Upper lobe of left lung (tissue), 6 donors: Measurements from ENCODE around the gene BCOR. TPM values are rescaled to one million over a fixed set of nuclear protein-coding genes. Genes with fewer than 3 reads are reported as not detected.

Experiments used
- ATAC-seq, 2 donors: fragments of 200-7000 bp; cut with Tn5 transposase; one replicate each; pipeline ENCODE4 v1.9.1; 2022; ENCODE audit warnings: mild to moderate bottlenecking in 2 of 2, moderate library complexity in 2 of 2; ENCODE audit not compliant: low FRiP score in 2 of 2
- DNase-seq, 2 donors: peaks; one replicate each; pipeline ENCODE4 v3.0.0-alpha.2; 2019 to 2020
- H3K27ac ChIP-seq, 4 donors: fragments of 200-600 bp; sonication (generic); one replicate each; pipeline ENCODE4 v1.5.1; 2016 to 2019
- H3K27me3 ChIP-seq, 4 donors: fragments of 200-600 bp; sonication (generic); one replicate each; pipeline ENCODE4 v1.5.1; 2017 to 2019
- H3K36me3 ChIP-seq, 4 donors: fragments of 200-600 bp; sonication (generic); one replicate each; pipeline ENCODE4 v1.5.1; 2016 to 2019
- H3K4me1 ChIP-seq, 4 donors: fragments of 200-600 bp; sonication (generic); one replicate each; pipeline ENCODE4 v1.5.1; 2018 to 2019
- H3K4me3 ChIP-seq, 4 donors: fragments of 200-600 bp; sonication (generic); one replicate each; pipeline ENCODE4 v1.5.1; 2017 to 2019; ENCODE audit warnings: mild to moderate bottlenecking in 2 of 4, moderate library complexity in 1 of 4
- H3K9me3 ChIP-seq, 4 donors: fragments of 200-600 bp; sonication (generic); one replicate each; pipeline ENCODE4 v1.5.1; 2018 to 2019
- EP300 ChIP-seq, 4 donors: sonication (generic); formaldehyde crosslinking; IDR thresholded peaks; one replicate each; pipeline ENCODE4 v1.5.1; 2017; ENCODE audit warnings: antibody characterized with exemption in 4 of 4, control low read depth in 2 of 4
- POLR2A ChIP-seq, 4 donors: fragments of 450-650 bp; IDR thresholded peaks; one replicate each; pipeline ENCODE4 v1.5.1; 2016 to 2017; ENCODE audit warnings: antibody characterized with exemption in 4 of 4, mild to moderate bottlenecking in 2 of 4
- POLR2AphosphoS5 ChIP-seq, 2 donors: sonication (generic); formaldehyde crosslinking; IDR thresholded peaks; one replicate each; pipeline ENCODE4 v1.5.1; 2017; ENCODE audit warnings: antibody characterized with exemption in 2 of 2
- WGBS, 2 donors: methylation state at CpG; one replicate each; pipeline ENCODE4 v1.1.5; 2017 to 2018; 5-methylcytosine and 5-hydroxymethylcytosine counted together
- total RNA-seq, 6 donors: library from RNA; depleted of rRNA in 4 of 6; stranded (reverse); fragments of >200 nt in 4 of 6; gene quantifications; one replicate each; pipeline versions ENCODE4 v1.1.0 to v1.2.1, GENCODE V29; 2016 to 2021
- TF ChIP-seq, protein P1 (sequence below), 6 experiments: fragments of 450-650 bp in 4 of 6; fragments of 200-600 bp in 2 of 6; sonication (generic) in 2 of 6; IDR thresholded peaks; one replicate each; pipeline ENCODE4 v1.5.1; 2016 to 2019; ENCODE audit warnings: antibody characterized with exemption in 6 of 6
- donor health status: DM: no; HTN: no; CAD: no; lungs with moderate emphysema.
- donor health status: DM: no; HTN: yes; CAD: no; lungs with severe emphysema.

The BCOR gene
- total RNA-seq, 6 donors from 2014 or later = 17.5 to 40.8 (median 25.6) TPM

DNA sequence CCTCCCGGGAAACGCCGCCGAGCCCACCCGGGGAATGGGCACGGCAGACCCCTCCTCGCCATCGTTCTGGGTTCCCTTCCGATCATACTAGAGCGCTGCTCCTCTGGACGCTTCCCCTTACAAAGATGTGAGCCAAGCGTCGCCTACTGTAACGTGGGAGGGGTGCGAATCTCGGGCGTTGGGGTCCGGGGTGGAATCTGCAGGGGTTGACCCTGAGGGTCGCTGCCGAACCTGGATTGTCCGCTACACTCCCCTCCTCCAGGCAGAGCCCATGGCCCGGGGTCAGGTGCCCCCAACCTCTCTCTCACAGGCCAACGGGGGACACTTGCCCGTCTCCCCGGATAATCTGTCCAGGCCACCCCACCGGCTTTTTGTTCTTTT, 13.8 kb downstream of the BCOR start:
- Histone ChIP-seq H3K4me1 (peaks cover 29 to 54% (median 32%) of the 10 kb centered on the region in 4 donors), H3K36me3 (no peaks in the 10 kb centered on the region), H3K9me3 (no peaks in the 10 kb centered on the region), H3K4me3 (peak overlapping the region in 3 of 4 donors; percentile 29 to 47 (median 47)), H3K27me3 (peaks cover 0 to 9% (median 0%) of the 10 kb centered on the region in 4 donors), H3K27ac (no peak overlapping the region)
- ATAC-seq (no peak), DNase-seq (no peak)
- TF ChIP-seq POLR2A (IDR thresholded peaks at IDR 0.05) (no peak), POLR2AphosphoS5 (IDR thresholded peaks at IDR 0.05) (no peak), EP300 (IDR thresholded peaks at IDR 0.05) (no peak)
- TF ChIP-seq, protein P1, sequence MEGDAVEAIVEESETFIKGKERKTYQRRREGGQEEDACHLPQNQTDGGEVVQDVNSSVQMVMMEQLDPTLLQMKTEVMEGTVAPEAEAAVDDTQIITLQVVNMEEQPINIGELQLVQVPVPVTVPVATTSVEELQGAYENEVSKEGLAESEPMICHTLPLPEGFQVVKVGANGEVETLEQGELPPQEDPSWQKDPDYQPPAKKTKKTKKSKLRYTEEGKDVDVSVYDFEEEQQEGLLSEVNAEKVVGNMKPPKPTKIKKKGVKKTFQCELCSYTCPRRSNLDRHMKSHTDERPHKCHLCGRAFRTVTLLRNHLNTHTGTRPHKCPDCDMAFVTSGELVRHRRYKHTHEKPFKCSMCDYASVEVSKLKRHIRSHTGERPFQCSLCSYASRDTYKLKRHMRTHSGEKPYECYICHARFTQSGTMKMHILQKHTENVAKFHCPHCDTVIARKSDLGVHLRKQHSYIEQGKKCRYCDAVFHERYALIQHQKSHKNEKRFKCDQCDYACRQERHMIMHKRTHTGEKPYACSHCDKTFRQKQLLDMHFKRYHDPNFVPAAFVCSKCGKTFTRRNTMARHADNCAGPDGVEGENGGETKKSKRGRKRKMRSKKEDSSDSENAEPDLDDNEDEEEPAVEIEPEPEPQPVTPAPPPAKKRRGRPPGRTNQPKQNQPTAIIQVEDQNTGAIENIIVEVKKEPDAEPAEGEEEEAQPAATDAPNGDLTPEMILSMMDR (IDR thresholded peaks at IDR 0.05) = no peak
- WGBS, 2 donors = 30% methylated on average over 25 of the region's 26 CpGs; no CpG with 5 or more reads in 1 of the 2 donors

DNA sequence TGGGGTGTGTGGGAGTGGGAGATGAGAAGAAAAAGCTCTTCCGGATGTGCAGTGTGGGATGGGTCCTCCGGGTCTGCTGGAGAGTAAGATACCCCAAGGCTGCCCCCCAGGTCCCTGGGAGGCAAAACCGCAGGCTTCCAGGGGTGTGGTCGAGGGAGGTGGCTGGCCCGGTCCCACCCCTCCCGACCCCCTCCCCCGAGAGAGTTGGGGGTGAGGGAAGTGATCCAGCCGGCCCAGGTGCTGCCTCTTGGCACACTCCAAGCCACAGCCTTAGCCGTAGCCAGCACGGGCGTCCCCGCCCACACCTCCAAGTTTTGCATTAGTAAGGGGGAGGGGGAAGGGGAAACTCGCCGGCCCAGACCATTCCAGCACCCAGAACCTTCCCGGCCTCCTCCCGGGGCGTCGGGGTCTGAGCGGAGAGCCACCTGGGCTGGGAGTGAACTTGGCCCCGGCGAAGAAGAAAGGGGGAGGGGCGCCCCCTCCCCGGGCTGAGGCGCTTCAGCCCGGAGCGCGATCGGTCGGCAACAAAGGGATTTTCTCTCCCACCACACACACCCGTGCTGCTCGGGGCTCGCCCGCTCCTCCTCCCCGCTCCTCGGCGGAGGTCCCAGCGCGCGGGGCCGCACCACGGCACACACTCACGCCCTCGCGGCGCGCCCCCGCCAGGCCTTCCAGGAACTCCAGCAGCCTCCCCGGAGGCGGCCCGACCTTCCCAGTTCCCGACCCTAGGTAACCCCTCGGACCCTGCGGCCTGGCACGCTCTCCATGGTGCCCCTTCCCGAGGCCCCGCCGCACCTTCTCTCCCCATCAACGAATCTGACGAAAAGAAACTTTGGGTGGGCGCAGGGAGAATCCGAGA, 14.4 kb downstream of the BCOR start:
- H3K4me1 ChIP-seq = peaks cover 25 to 54% (median 32%) of the 10 kb centered on the region in 4 donors
- DNase-seq (peak in 1 of 2 donors; percentile 87), ATAC-seq (peak; percentile 56 to 73)
- peaks cover 0 to 9% (median 0%) of the 10 kb centered on the region in 4 donors for H3K27me3 ChIP-seq
- peak overlapping the region in 1 of 4 donors; percentile 47 for H3K27ac ChIP-seq
- TF ChIP-seq EP300 (IDR thresholded peaks at IDR 0.05) = no peak
- TF ChIP-seq, protein P1 (IDR thresholded peaks at IDR 0.05) = no peak
- TF ChIP-seq POLR2AphosphoS5 (IDR thresholded peaks at IDR 0.05) = no peak
- no peak for TF ChIP-seq POLR2A (IDR thresholded peaks at IDR 0.05)
- H3K9me3 ChIP-seq = no peaks in the 10 kb centered on the region
- H3K4me3 ChIP-seq = peak overlapping the region in 3 of 4 donors; percentile 29 to 47 (median 47)
- H3K36me3 ChIP-seq = no peaks in the 10 kb centered on the region
- WGBS, 2 donors = 0 to 11% methylated on average over 2 to 42 of the region's 61 CpGs

DNA sequence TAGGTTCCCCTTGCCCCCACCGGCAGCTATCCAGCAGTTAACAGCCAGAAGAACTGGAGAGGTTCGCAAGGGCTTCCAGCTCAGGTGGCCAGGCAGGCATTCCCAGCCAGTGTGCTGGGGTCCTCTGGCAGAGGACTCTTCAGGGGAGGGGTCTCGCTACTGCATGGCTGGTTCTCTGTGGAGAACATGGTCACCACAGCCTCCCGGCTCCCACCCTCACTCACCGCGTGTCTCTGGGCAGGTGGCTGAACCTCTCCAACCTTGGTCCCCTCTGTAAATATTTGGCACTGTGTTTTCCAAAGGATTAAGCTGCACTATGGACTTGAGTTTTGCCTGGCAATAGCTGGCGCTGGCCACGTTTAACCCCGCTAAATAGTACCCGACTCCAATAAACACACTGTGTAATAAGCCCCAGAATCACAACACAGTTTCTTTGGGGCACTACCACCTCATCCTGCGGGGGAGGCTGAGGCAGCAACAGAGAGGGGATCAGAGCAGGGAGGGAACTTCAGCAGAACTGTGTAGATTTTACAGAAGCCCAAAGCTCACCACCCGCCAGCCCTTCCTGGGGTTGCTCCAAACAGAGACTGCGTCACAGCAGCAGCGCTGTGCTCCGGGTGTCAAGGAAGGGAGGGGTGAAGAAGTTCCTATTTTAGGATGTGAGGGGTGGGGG, 15.2 kb downstream of the BCOR start:
- TF ChIP-seq POLR2AphosphoS5 (IDR thresholded peaks at IDR 0.05) (no peak), EP300 (IDR thresholded peaks at IDR 0.05) (no peak), POLR2A (IDR thresholded peaks at IDR 0.05) (no peak)
- TF ChIP-seq, protein P1 (IDR thresholded peaks at IDR 0.05) = no peak
- H3K27me3 ChIP-seq = peaks cover 0 to 9% (median 0%) of the 10 kb centered on the region in 4 donors
- peak overlapping the region in 1 of 4 donors; percentile 47 for H3K27ac ChIP-seq
- H3K9me3 ChIP-seq = no peaks in the 10 kb centered on the region
- DNase-seq (no peak), ATAC-seq (peak; percentile 1 to 73)
- peak overlapping the region in 3 of 4 donors; percentile 29 to 47 (median 47) for H3K4me3 ChIP-seq
- no peaks in the 10 kb centered on the region for H3K36me3 ChIP-seq
- WGBS, 2 donors = 36 to 67% methylated on average over 6 to 15 of the region's 15 CpGs
- peaks cover 25 to 54% (median 30%) of the 10 kb centered on the region in 4 donors for H3K4me1 ChIP-seq

DNA sequence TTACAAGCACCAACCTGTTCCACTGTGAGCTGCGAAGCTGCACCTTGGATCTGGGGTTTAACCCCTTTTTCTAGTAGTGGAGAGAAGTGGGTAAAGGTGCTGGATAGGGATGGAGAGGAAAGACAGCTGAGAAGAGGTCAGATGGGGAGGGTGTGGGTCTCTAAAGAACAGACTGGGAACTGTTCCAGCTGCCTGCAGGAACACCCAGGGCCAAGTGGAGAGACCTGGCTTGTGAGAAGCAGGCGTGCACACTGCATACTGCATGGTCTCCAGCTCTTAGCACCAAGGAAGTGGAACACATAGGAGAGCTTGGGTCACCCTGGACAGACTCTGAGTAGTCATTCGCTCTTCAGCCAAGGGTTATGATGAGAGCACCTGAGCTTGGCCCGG, 16.1 kb downstream of the BCOR start:
- Histone ChIP-seq H3K4me3 (no peak overlapping the region), H3K9me3 (no peaks in the 10 kb centered on the region), H3K4me1 (peaks cover 25 to 50% (median 30%) of the 10 kb centered on the region in 4 donors), H3K27me3 (peaks cover 0 to 9% (median 0%) of the 10 kb centered on the region in 4 donors), H3K36me3 (no peaks in the 10 kb centered on the region), H3K27ac (no peak overlapping the region)
- no peak for ATAC-seq
- 41 to 56% methylated on average over 2 to 4 of the region's 4 CpGs for WGBS, 2 donors
- TF ChIP-seq, protein P1 (IDR thresholded peaks at IDR 0.05) = no peak
- no peak for TF ChIP-seq EP300 (IDR thresholded peaks at IDR 0.05)
- TF ChIP-seq POLR2A (IDR thresholded peaks at IDR 0.05) = no peak
- no peak for TF ChIP-seq POLR2AphosphoS5 (IDR thresholded peaks at IDR 0.05)
- no peak for DNase-seq
